Measurements from ENCODE around the gene OSGIN1.

OSGIN1 gene

GRCh38 chr16:83952940-83953795 lies at the start of gene OSGIN1:
Gene OSGIN1 (plus strand): TSS chr16:83953240. CDS start chr16:83957672, 4,432 bp downstream.
- in situ Hi-C loops (cut with HindIII; ENCODE audit: low pct_ligation_motif_present, low pct_unique_long_range_greater_than_20kb, low sequenced_read_pairs) = no loop called here
- peak; percentile 98 for DNase-seq

GRCh38 chr16:83903751-83904150 lies 49.3 kb upstream of the OSGIN1 start:
- in situ Hi-C loops (cut with HindIII; ENCODE audit: low pct_ligation_motif_present, low pct_unique_long_range_greater_than_20kb, low sequenced_read_pairs) = no loop called here
- no peak for DNase-seq

- no peak for DNase-seq
- in situ Hi-C loops (cut with HindIII; ENCODE audit: low pct_ligation_motif_present, low pct_unique_long_range_greater_than_20kb, low sequenced_read_pairs) = no loop called here
These were observed 46.4 kb upstream of the OSGIN1 start for GRCh38 chr16:83906683-83907082.

- DNase-seq = no peak
- in situ Hi-C loops (cut with HindIII; ENCODE audit: low pct_ligation_motif_present, low pct_unique_long_range_greater_than_20kb, low sequenced_read_pairs) = no loop called here
These were observed 45.9 kb upstream of the OSGIN1 start for GRCh38 chr16:83907111-83907510.

GRCh38 chr16:83907631-83908250 lies 45.3 kb upstream of the OSGIN1 start:
- in situ Hi-C loops (cut with HindIII; ENCODE audit: low pct_ligation_motif_present, low pct_unique_long_range_greater_than_20kb, low sequenced_read_pairs) = no loop called here
- DNase-seq = no peak

- no peak for DNase-seq
- in situ Hi-C loops (cut with HindIII; ENCODE audit: low pct_ligation_motif_present, low pct_unique_long_range_greater_than_20kb, low sequenced_read_pairs) = no loop called here
These were observed 44.2 kb upstream of the OSGIN1 start for GRCh38 chr16:83908798-83909197.

GRCh38 chr16:83911290-83911689 lies 41.8 kb upstream of the OSGIN1 start:
- DNase-seq = no peak
- in situ Hi-C loops (cut with HindIII; ENCODE audit: low pct_ligation_motif_present, low pct_unique_long_range_greater_than_20kb, low sequenced_read_pairs) = no loop called here

- in situ Hi-C loops (cut with HindIII; ENCODE audit: low pct_ligation_motif_present, low pct_unique_long_range_greater_than_20kb, low sequenced_read_pairs) = no loop called here
- no peak for DNase-seq
These were observed 40.4 kb upstream of the OSGIN1 start for GRCh38 chr16:83912519-83913244.

- in situ Hi-C loops (cut with HindIII; ENCODE audit: low pct_ligation_motif_present, low pct_unique_long_range_greater_than_20kb, low sequenced_read_pairs) = no loop called here
- no peak for DNase-seq
These were observed 39.8 kb upstream of the OSGIN1 start for GRCh38 chr16:83913245-83913633.

- no peak for DNase-seq
- in situ Hi-C loops (cut with HindIII; ENCODE audit: low pct_ligation_motif_present, low pct_unique_long_range_greater_than_20kb, low sequenced_read_pairs) = no loop called here
These were observed 38.8 kb upstream of the OSGIN1 start for GRCh38 chr16:83914091-83914710.

GRCh38 chr16:83915081-83915480 lies 38.0 kb upstream of the OSGIN1 start:
- in situ Hi-C loops (cut with HindIII; ENCODE audit: low pct_ligation_motif_present, low pct_unique_long_range_greater_than_20kb, low sequenced_read_pairs) = no loop called here
- no peak for DNase-seq

GRCh38 chr16:83915491-83915890 lies 37.5 kb upstream of the OSGIN1 start:
- DNase-seq = no peak
- in situ Hi-C loops (cut with HindIII; ENCODE audit: low pct_ligation_motif_present, low pct_unique_long_range_greater_than_20kb, low sequenced_read_pairs) = no loop called here

GRCh38 chr16:83917152-83918120 lies 35.6 kb upstream of the OSGIN1 start:
- no peak for DNase-seq
- in situ Hi-C loops (cut with HindIII; ENCODE audit: low pct_ligation_motif_present, low pct_unique_long_range_greater_than_20kb, low sequenced_read_pairs) = no loop called here

- in situ Hi-C loops (cut with HindIII; ENCODE audit: low pct_ligation_motif_present, low pct_unique_long_range_greater_than_20kb, low sequenced_read_pairs) = no loop called here
These were observed 32.0 kb upstream of the OSGIN1 start for GRCh38 chr16:83920894-83921491.

GRCh38 chr16:83923581-83924365 lies 29.3 kb upstream of the OSGIN1 start:
- in situ Hi-C loops (cut with HindIII; ENCODE audit: low pct_ligation_motif_present, low pct_unique_long_range_greater_than_20kb, low sequenced_read_pairs) = no loop called here
- DNase-seq = no peak

More at GRCh38 chr16:83920894-83921491, 32.0 kb upstream of the OSGIN1 start:
- DNase-seq = no peak

- in situ Hi-C loops (cut with HindIII; ENCODE audit: low pct_ligation_motif_present, low pct_unique_long_range_greater_than_20kb, low sequenced_read_pairs) = no loop called here
- no peak for DNase-seq
These were observed 28.4 kb upstream of the OSGIN1 start for GRCh38 chr16:83924686-83925085.

All from ACHN (cell line).